Erythroblast (primary cell): ENCODE data around the gene RCAN2.

Experiments used
- GATA1 ChIP-seq: IDR thresholded peaks from 2 replicates; pipeline ENCODE4 v1.6.1; 2011; ENCODE audit warnings: low read depth, mild to moderate bottlenecking, control low read depth, low read length, moderate library complexity
- POLR2A ChIP-seq: IDR thresholded peaks from 2 replicates; pipeline ENCODE4 v1.6.1; 2011; ENCODE audit warnings: mild to moderate bottlenecking, low read length

DNA sequence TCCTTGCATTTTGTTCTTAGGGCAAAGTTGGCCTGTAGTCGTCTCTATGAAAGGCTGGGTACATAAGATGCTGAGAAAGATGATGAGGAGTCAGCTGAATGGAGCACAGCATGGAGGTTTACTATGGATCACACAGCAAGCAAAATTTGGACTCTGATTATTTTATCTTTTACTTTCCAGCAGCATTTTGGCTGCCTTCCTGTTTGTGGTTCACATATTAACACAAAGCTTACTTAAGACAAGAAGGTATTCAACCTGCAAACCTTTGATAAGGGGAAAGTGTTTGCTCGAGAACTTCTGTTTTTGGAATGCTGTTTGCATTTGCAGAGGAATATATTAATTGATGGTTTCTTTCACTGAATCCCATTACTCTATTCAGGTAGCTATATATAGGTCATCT is 217.3 kb downstream of the RCAN2 start:
- TF ChIP-seq POLR2A = no peak
- no peak for TF ChIP-seq GATA1
